Progenitor cell of endocrine pancreas (in vitro differentiated cells): Measurements from ENCODE around the gene BRD8. TPM values are rescaled to one million over a fixed set of nuclear protein-coding genes. Genes with fewer than 3 reads are reported as not detected.

Experiments
- DNase-seq: peaks from one replicate; pipeline ENCODE4 v3.0.0; 2021; ENCODE audit warnings: low spot score; ENCODE audit not compliant: unreplicated experiment
- H3K27ac Mint-ChIP-seq: 2 replicates; pipeline ENCODE4 v1.8.0; 2021; ENCODE audit warnings: mild to moderate bottlenecking, moderate library complexity, mixed read lengths
- H3K27me3 Mint-ChIP-seq: 2 replicates; pipeline ENCODE4 v1.8.0; 2021; ENCODE audit warnings: mixed read lengths
- H3K36me3 Mint-ChIP-seq: 2 replicates; pipeline ENCODE4 v1.8.0; 2022; ENCODE audit warnings: mixed read lengths; ENCODE audit not compliant: insufficient read depth
- H3K4me1 Mint-ChIP-seq: 2 replicates; pipeline ENCODE4 v1.8.0; 2021; ENCODE audit warnings: low read depth, mixed read lengths
- H3K4me3 Mint-ChIP-seq: 2 replicates; pipeline ENCODE4 v1.8.0; 2021; ENCODE audit warnings: low read depth, mild to moderate bottlenecking, moderate library complexity, mixed read lengths
- H3K9me3 Mint-ChIP-seq: 2 replicates; pipeline ENCODE4 v1.8.0; 2021; ENCODE audit warnings: low read depth, mixed read lengths
- CTCF ChIP-seq: fragments of 200-600 bp; sonication (generic); IDR thresholded peaks from one replicate; pipeline ENCODE4 v1.5.0; 2021; ENCODE audit warnings: antibody characterized with exemption, mild to moderate bottlenecking; ENCODE audit not compliant: unreplicated experiment
- total RNA-seq: library from RNA; stranded (reverse); gene quantifications from 2 replicates; pipeline ENCODE4 v1.2.1, GENCODE V29; 2021

BRD8 gene
- total RNA-seq, 1 donor from 2014 or later = 151 TPM

GRCh38 chr5:138092301-138092700, 86.1 kb downstream of the BRD8 start:
- TF ChIP-seq CTCF = no peak
- Mint-ChIP-seq H3K27ac (no peak overlapping the region), H3K4me3 (no peak overlapping the region), H3K4me1 (peaks cover 3% of the 10 kb centered on the region), H3K36me3 (no peaks in the 10 kb centered on the region), H3K27me3 (peaks cover 4% of the 10 kb centered on the region), H3K9me3 (no peaks in the 10 kb centered on the region)
- DNase-seq = no peak

GRCh38 chr5:138091685-138092084, 86.7 kb downstream of the BRD8 start:
- peaks cover 3% of the 10 kb centered on the region for H3K4me1 Mint-ChIP-seq
- no peak for TF ChIP-seq CTCF
- H3K27ac Mint-ChIP-seq = no peak overlapping the region

More at GRCh38 chr5:138091685-138092084, 86.7 kb downstream of the BRD8 start:
- Mint-ChIP-seq H3K36me3 (no peaks in the 10 kb centered on the region), H3K27me3 (peaks cover 3% of the 10 kb centered on the region), H3K4me3 (no peak overlapping the region), H3K9me3 (no peaks in the 10 kb centered on the region)
- no peak for DNase-seq

Other genes starting within 250 kb of the BRD8 start
- gene FAM13B, start 145.6 kb downstream of the BRD8 start, total RNA-seq = 59.8 and 62.1 TPM in 2 replicates
- not detected in 2 replicates for gene WNT8A, start 94.6 kb downstream of the BRD8 start, total RNA-seq
- 9.9 and 11.0 TPM in 2 replicates for gene NME5, start 39.2 kb downstream of the BRD8 start, total RNA-seq
- 26.7 and 28.8 TPM in 2 replicates for gene KIF20A, start 482 bp upstream of the BRD8 start, total RNA-seq
- 47.1 and 53.3 TPM in 2 replicates for gene CDC23, start 34.7 kb upstream of the BRD8 start, total RNA-seq
- 22.9 and 24.4 TPM in 2 replicates for gene GFRA3, start 96.0 kb upstream of the BRD8 start, total RNA-seq
- 10.6 and 11.5 TPM in 2 replicates for gene CDC25C, start 153.2 kb upstream of the BRD8 start, total RNA-seq
- 56.6 TPM in 2 replicates for gene FAM53C, start 159.6 kb upstream of the BRD8 start, total RNA-seq
- 118 and 126 TPM in 2 replicates for gene KDM3B, start 174.1 kb upstream of the BRD8 start, total RNA-seq